ENCODE measurements around the gene AQP3. TPM values are rescaled to one million over a fixed set of nuclear protein-coding genes. Genes with fewer than 3 reads are reported as not detected.
A peak's percentile ranks its signal among the peaks of the same experiment; 100 is the strongest.

Gene AQP3
- polyA plus RNA-seq, 2 of the 4 experiments (the other 2 are of a cell fraction) = 6.2 to 18.8 TPM

GRCh38 chr9:33459115-33459514 lies 11.7 kb upstream of the AQP3 start:
- TF ChIP-seq HOXB5 (CRISPR knock-in tag; IDR thresholded peaks at IDR 0.05) (no peak), E2F6 (IDR thresholded peaks at IDR 0.05; ENCODE audit: borderline replicate concordance, low read depth) (no peak), CHD2 (IDR thresholded peaks at IDR 0.05; ENCODE audit: low read length, partially characterized antibody) (no peak), ESRRA (IDR thresholded peaks at IDR 0.05; ENCODE audit: borderline replicate concordance, low read length) (no peak), MYC (IDR thresholded peaks at IDR 0.05; ENCODE audit: borderline replicate concordance, low read length) (no peak), RFX5 (IDR thresholded peaks at IDR 0.05) (no peak), EHMT2 (IDR thresholded peaks at IDR 0.05; ENCODE audit: low read depth) (no peak), GATA3 (IDR thresholded peaks at IDR 0.05; ENCODE audit: borderline replicate concordance) (no peak), NFE2L2 (conservative IDR thresholded peaks at IDR 0.05; ENCODE audit: low read length) (no peak), SMC3 (IDR thresholded peaks at IDR 0.05) (no peak)
- CTCF ChIA-PET = interaction anchor here (0.6 to 41.9 kb wide), 6 partner anchors 7 to 172 kb away, joined by 3 to 834 read pairs (median 238); partner anchors contain the start of genes AQP3, AQP7 and NOL6
- DNase-seq (ENCODE audit: low read depth in 1 of 2, low spot score in 1 of 2) (no peak), ATAC-seq (peak in 1 of 2 experiments; percentile 19; a peak in 3 of 6 replicates), FAIRE-seq (no peak)
- Histone ChIP-seq H3K27ac (peak overlapping the region in 1 of 2 experiments; percentile 74; a peak in 3 of 6 replicates), H3K4me1 (peaks cover 15% of the 10 kb centered on the region), H3K4me2 (peak overlapping the region; percentile 55; the same call in 1 of the 3 replicates), H3K4me3 (no peak overlapping the region), H3K9me3 (no peaks in the 10 kb centered on the region)
- 84% methylated on average over 3 of the region's 3 CpGs for WGBS (ENCODE audit: missing lambda C conversion rate)
- POLR2A ChIA-PET = interaction anchor here (1.5 kb wide), 1 partner anchor 15 kb away, joined by 4 read pairs; the partner anchor contains the start of gene NOL6

GRCh38 chr9:33458444-33458843 lies 11.1 kb upstream of the AQP3 start:
- ChIA-PET CTCF (interaction anchor here (1.2 to 41.9 kb wide), 7 partner anchors 8 to 171 kb away, joined by 4 to 834 read pairs (median 177); partner anchors contain the start of genes AQP3, AQP7 and NOL6), POLR2A (interaction anchor here (1.5 kb wide), 1 partner anchor 15 kb away, joined by 4 read pairs; the partner anchor contains the start of gene NOL6)
- no peak overlapping the region for H3K4me3 ChIP-seq
- 0% methylated on average over 2 of the region's 4 CpGs for WGBS (ENCODE audit: missing lambda C conversion rate)
- peak; percentile 23 to 40; a peak in 1 of 6 replicates for ATAC-seq
- H3K27ac ChIP-seq = peak overlapping the region; percentile 50 to 74
- TF ChIP-seq JUNB (IDR thresholded peaks at IDR 0.05) = peak; percentile 40; the same call in 1 of the 2 replicates
- TF ChIP-seq PHF8 (IDR thresholded peaks at IDR 0.05; ENCODE audit: borderline replicate concordance, low read depth) = no peak
- no peak for TF ChIP-seq RCOR1 (IDR thresholded peaks at IDR 0.05; ENCODE audit: low read depth, low read length)
- TF ChIP-seq HOXB13 (CRISPR knock-in tag; IDR thresholded peaks at IDR 0.05; ENCODE audit: low read depth) = no peak
- TF ChIP-seq POLR2AphosphoS2 (conservative IDR thresholded peaks at IDR 0.05; ENCODE audit: low read length) = no peak
- TF ChIP-seq JUN (IDR thresholded peaks at IDR 0.05) = 0 out of 5 replicates have a peak, but pooled peaks of 1 of the 2 experiments have one; percentile 29
- TF ChIP-seq CBX8 (IDR thresholded peaks at IDR 0.05) = no peak
- TF ChIP-seq RFX5 (IDR thresholded peaks at IDR 0.05) = no peak
- peak; percentile 55; the same call in 1 of the 2 replicates for TF ChIP-seq FOSL2 (IDR thresholded peaks at IDR 0.05)
- TF ChIP-seq FOSL2 (CRISPR knock-in tag; IDR thresholded peaks at IDR 0.05) = peak; percentile 75
- no peak for TF ChIP-seq NFE2L2 (conservative IDR thresholded peaks at IDR 0.05; ENCODE audit: low read length)
- no peak for TF ChIP-seq HEYL (CRISPR knock-in tag; IDR thresholded peaks at IDR 0.05)
- no peak for TF ChIP-seq REST (IDR thresholded peaks at IDR 0.05)
- TF ChIP-seq EP300 (IDR thresholded peaks at IDR 0.05) = peak in 1 of 2 experiments; percentile 38; a peak in 1 of 5 replicates
- no peak for TF ChIP-seq TP53 (CRISPR knock-in tag; IDR thresholded peaks at IDR 0.05)
- TF ChIP-seq KDM5A (IDR thresholded peaks at IDR 0.05) = no peak
- peak overlapping the region; percentile 55 for H3K4me2 ChIP-seq
- no peaks in the 10 kb centered on the region for H3K9me3 ChIP-seq
- H3K4me1 ChIP-seq = peaks cover 21% of the 10 kb centered on the region
- peak; percentile 55 to 73 for DNase-seq (ENCODE audit: low read depth in 1 of 2, low spot score in 1 of 2)
- FAIRE-seq = no peak

Measured in A549 (cell line).